ENCODE data around the gene RPS3A.

Gene RPS3A

DNA sequence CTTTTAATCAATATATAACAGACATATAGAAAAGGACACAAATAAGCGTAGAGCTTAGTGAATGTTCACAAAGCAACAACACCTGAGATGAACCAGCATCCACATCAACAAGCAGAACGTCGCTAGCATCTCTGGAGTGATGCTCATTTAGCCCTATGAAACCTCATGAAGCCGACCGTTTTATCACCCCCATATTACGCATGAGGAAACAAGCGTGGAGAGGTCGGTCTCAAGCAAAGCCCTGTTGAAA, 524 bp upstream of the RPS3A start:
- H3K4me3 ChIP-seq (replicated peaks; ENCODE audit: insufficient read depth, low read length), result peak overlapping the region; percentile 54
- DNase-seq (ENCODE audit: low read depth in 1 of 2, low spot score in 1 of 2), result no peak
- TF ChIP-seq, protein P1, sequence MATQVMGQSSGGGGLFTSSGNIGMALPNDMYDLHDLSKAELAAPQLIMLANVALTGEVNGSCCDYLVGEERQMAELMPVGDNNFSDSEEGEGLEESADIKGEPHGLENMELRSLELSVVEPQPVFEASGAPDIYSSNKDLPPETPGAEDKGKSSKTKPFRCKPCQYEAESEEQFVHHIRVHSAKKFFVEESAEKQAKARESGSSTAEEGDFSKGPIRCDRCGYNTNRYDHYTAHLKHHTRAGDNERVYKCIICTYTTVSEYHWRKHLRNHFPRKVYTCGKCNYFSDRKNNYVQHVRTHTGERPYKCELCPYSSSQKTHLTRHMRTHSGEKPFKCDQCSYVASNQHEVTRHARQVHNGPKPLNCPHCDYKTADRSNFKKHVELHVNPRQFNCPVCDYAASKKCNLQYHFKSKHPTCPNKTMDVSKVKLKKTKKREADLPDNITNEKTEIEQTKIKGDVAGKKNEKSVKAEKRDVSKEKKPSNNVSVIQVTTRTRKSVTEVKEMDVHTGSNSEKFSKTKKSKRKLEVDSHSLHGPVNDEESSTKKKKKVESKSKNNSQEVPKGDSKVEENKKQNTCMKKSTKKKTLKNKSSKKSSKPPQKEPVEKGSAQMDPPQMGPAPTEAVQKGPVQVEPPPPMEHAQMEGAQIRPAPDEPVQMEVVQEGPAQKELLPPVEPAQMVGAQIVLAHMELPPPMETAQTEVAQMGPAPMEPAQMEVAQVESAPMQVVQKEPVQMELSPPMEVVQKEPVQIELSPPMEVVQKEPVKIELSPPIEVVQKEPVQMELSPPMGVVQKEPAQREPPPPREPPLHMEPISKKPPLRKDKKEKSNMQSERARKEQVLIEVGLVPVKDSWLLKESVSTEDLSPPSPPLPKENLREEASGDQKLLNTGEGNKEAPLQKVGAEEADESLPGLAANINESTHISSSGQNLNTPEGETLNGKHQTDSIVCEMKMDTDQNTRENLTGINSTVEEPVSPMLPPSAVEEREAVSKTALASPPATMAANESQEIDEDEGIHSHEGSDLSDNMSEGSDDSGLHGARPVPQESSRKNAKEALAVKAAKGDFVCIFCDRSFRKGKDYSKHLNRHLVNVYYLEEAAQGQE (IDR thresholded peaks at IDR 0.05; ENCODE audit: insufficient replicate concordance, low read depth), result no peak
- TF ChIP-seq, protein P2, sequence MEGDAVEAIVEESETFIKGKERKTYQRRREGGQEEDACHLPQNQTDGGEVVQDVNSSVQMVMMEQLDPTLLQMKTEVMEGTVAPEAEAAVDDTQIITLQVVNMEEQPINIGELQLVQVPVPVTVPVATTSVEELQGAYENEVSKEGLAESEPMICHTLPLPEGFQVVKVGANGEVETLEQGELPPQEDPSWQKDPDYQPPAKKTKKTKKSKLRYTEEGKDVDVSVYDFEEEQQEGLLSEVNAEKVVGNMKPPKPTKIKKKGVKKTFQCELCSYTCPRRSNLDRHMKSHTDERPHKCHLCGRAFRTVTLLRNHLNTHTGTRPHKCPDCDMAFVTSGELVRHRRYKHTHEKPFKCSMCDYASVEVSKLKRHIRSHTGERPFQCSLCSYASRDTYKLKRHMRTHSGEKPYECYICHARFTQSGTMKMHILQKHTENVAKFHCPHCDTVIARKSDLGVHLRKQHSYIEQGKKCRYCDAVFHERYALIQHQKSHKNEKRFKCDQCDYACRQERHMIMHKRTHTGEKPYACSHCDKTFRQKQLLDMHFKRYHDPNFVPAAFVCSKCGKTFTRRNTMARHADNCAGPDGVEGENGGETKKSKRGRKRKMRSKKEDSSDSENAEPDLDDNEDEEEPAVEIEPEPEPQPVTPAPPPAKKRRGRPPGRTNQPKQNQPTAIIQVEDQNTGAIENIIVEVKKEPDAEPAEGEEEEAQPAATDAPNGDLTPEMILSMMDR (IDR thresholded peaks at IDR 0.05; ENCODE audit: insufficient read depth, low read length), result no peak
- TF ChIP-seq SPI1 (IDR thresholded peaks at IDR 0.05; ENCODE audit: borderline replicate concordance, low read depth) (no peak), GABPA (IDR thresholded peaks at IDR 0.05; ENCODE audit: low read depth) (no peak)
- H3K27me3 ChIP-seq (ENCODE audit: insufficient read depth, poor library complexity, severe bottlenecking), result no peaks in the 10 kb centered on the region
- H3K27ac ChIP-seq (replicated peaks), result peak overlapping the region; percentile 94

DNA sequence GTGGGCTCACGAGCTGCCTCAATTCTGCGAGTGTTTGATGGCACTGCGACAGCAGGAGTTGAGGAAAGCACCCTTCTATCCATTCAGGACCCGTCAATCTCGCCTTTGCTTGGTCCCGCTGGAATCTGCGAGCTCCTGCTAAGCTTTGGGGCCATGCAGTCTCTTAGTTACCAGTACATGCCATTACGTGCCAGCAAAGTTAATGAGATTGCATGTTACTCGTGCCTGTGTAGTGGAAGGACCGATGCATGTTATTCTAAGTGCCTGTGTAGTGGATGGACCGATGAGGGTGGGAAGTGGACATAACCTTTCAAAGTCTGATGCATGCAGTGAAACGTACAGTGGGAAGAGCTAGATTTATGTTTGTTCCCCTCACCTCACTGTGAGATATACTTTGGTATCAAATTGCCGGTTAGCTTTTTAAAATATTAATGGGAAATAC, 569 bp downstream of the RPS3A start:
- Histone ChIP-seq H3K27ac (replicated peaks) (peak overlapping the region; percentile 94), H3K4me3 (replicated peaks; ENCODE audit: insufficient read depth, low read length) (peak overlapping the region; percentile 70), H3K27me3 (ENCODE audit: insufficient read depth, poor library complexity, severe bottlenecking) (no peaks in the 10 kb centered on the region)
- TF ChIP-seq, protein P1 (IDR thresholded peaks at IDR 0.05; ENCODE audit: insufficient replicate concordance, low read depth), result no peak
- TF ChIP-seq SPI1 (IDR thresholded peaks at IDR 0.05; ENCODE audit: borderline replicate concordance, low read depth) (no peak), POLR2AphosphoS5 (IDR thresholded peaks at IDR 0.05; ENCODE audit: low read depth) (no peak), GABPA (IDR thresholded peaks at IDR 0.05; ENCODE audit: low read depth) (no peak)
- TF ChIP-seq, protein P2 (IDR thresholded peaks at IDR 0.05; ENCODE audit: insufficient read depth, low read length), result no peak
- no peak for DNase-seq (ENCODE audit: low read depth in 1 of 2, low spot score in 1 of 2)

DNA sequence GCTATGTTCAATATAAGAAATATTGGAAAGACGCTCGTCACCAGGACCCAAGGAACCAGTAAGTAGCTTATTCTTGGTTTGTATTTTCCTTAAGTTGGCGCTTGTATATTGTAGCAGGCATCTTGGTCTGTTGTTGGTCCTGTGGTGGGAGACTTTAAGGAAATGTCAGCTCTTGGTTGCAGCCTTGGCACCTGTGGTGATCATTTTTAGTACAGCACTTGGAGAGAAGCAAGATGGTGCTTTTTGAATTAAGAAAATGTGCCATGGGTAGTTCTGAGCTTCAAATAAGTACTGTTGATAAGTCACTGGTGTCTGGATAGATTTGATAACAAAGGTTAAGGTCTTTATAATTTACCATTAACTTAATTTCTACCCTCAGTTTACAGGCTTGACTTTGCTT, 1.1 kb downstream of the RPS3A start:
- DNase-seq (ENCODE audit: low read depth in 1 of 2, low spot score in 1 of 2), result no peak
- TF ChIP-seq, protein P1 (IDR thresholded peaks at IDR 0.05; ENCODE audit: insufficient replicate concordance, low read depth), result no peak
- TF ChIP-seq POLR2AphosphoS5 (IDR thresholded peaks at IDR 0.05; ENCODE audit: low read depth) (no peak), SPI1 (IDR thresholded peaks at IDR 0.05; ENCODE audit: borderline replicate concordance, low read depth) (no peak), GABPA (IDR thresholded peaks at IDR 0.05; ENCODE audit: low read depth) (no peak)
- TF ChIP-seq, protein P2 (IDR thresholded peaks at IDR 0.05; ENCODE audit: insufficient read depth, low read length), result no peak
- peak overlapping the region; percentile 94 for H3K27ac ChIP-seq (replicated peaks)
- peak overlapping the region; percentile 70 for H3K4me3 ChIP-seq (replicated peaks; ENCODE audit: insufficient read depth, low read length)
- H3K27me3 ChIP-seq (ENCODE audit: insufficient read depth, poor library complexity, severe bottlenecking), result no peaks in the 10 kb centered on the region

All from HL-60 (cell line).